OCI-LY7 (cell line): ENCODE data around the gene EBF3.

Source experiments
- CTCF ChIP-seq: fragments of 200-600 bp; sonication (generic); conservative IDR thresholded peaks from 2 replicates; pipeline ENCODE4 v1.5.1; 2014; ENCODE audit warnings: mild to moderate bottlenecking, antibody characterized with exemption, low read length, moderate library complexity, mixed read lengths
- EZH2phosphoT487 ChIP-seq: fragments of 200-600 bp; sonication (generic); IDR thresholded peaks from 2 replicates; pipeline ENCODE4 v1.6.1; 2018; ENCODE audit warnings: low read depth, borderline replicate concordance, mild to moderate bottlenecking, mixed run types, antibody characterized with exemption, low read length, moderate library complexity, mixed read lengths

DNA sequence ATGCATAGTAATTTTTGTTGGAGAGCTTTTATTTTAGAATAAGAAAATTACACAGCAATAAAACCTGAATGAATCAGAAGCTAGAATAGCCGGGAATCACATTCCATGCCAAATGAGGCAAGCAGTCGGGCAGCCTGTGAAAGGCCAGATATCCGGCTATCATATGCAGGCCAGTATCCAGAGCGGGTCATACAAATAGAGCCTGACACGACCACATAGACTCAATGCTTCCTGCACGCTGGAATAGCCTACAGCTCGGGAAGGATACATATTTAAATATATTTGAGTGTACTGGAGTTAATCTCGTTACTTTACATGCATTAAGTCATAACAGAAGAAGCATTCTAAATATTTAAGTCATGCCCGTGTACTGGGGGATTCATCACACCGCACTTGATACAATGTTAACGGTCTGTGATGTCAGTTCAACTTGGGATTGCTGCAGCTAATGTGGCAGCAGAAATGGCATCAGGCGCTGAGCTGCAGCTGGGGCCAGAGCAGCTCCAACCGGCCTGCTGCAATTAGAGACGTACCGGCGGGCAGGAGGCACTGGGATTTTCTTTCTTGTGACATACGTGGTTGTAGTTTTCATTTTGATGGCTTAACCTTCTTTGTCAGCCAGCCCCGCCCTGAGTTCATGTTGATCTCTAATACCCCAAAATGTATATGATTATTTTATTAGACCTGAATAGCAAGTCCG lies 112.0 kb downstream of the EBF3 start:
- TF ChIP-seq CTCF: no peak
- no peak for TF ChIP-seq EZH2phosphoT487
